ACC112 (cell line): ENCODE measurements around the gene ARID1B.

ENCODE experiments used
- H2AFZ ChIP-seq: fragments of 200-600 bp; sonication (generic); one replicate; pipeline ENCODE4 v1.6.0; 2017; ENCODE audit warnings: antibody characterized with exemption, low read length; ENCODE audit not compliant: unreplicated experiment
- H3K27ac ChIP-seq: fragments of 200-600 bp; sonication (generic); 2 replicates; pipeline ENCODE4 v1.5.1; 2014; ENCODE audit warnings: low read depth, mild to moderate bottlenecking, antibody characterized with exemption, low read length, moderate library complexity
- H3K27me3 ChIP-seq: fragments of 200-600 bp; sonication (generic); 2 replicates; pipeline ENCODE4 v1.6.1; 2014; ENCODE audit warnings: mild to moderate bottlenecking, antibody characterized with exemption, low read length, moderate library complexity, mixed read lengths; ENCODE audit not compliant: insufficient read depth
- H3K36me3 ChIP-seq: fragments of 200-600 bp; sonication (generic); 2 replicates; pipeline ENCODE4 v1.6.1; 2016; ENCODE audit warnings: mild to moderate bottlenecking, antibody characterized with exemption, low read length, moderate library complexity, mixed read lengths; ENCODE audit not compliant: insufficient read depth
- H3K4me1 ChIP-seq: fragments of 200-600 bp; sonication (generic); one replicate; pipeline ENCODE4 v1.6.1; 2016; ENCODE audit warnings: low read length, mixed read lengths; ENCODE audit not compliant: insufficient read depth, unreplicated experiment, control insufficient read depth
- H3K4me3 ChIP-seq: fragments of 200-600 bp; sonication (generic); 2 replicates; pipeline ENCODE4 v1.5.1; 2014; ENCODE audit warnings: mild to moderate bottlenecking, low read depth, low read length
- H3K79me2 ChIP-seq: fragments of 200-600 bp; sonication (generic); one replicate; pipeline ENCODE4 v1.6.0; 2016; ENCODE audit warnings: low read length; ENCODE audit not compliant: control insufficient read depth, unreplicated experiment, insufficient read depth

The ARID1B gene

GRCh38 chr6:157196391-157196790 lies 419.2 kb downstream of the ARID1B start:
- Histone ChIP-seq H3K27me3 (no peaks in the 10 kb centered on the region), H3K79me2 (no peaks in the 10 kb centered on the region), H3K4me3 (no peak overlapping the region), H2AFZ (no peak overlapping the region), H3K4me1 (no peaks in the 10 kb centered on the region), H3K27ac (no peak overlapping the region), H3K36me3 (no peaks in the 10 kb centered on the region; the same call in 1 of the 2 replicates)

GRCh38 chr6:157198425-157199279 lies 421.5 kb downstream of the ARID1B start:
- no peaks in the 10 kb centered on the region for H3K4me1 ChIP-seq
- no peak overlapping the region for H3K4me3 ChIP-seq
- H3K79me2 ChIP-seq, result no peaks in the 10 kb centered on the region
- no peak overlapping the region for H2AFZ ChIP-seq
- no peaks in the 10 kb centered on the region; the same call in 1 of the 2 replicates for H3K36me3 ChIP-seq
- no peak overlapping the region for H3K27ac ChIP-seq
- no peaks in the 10 kb centered on the region for H3K27me3 ChIP-seq

GRCh38 chr6:157200117-157200516 lies 422.9 kb downstream of the ARID1B start:
- Histone ChIP-seq H3K79me2 (no peaks in the 10 kb centered on the region), H3K4me3 (no peak overlapping the region), H3K4me1 (no peaks in the 10 kb centered on the region), H3K27ac (no peak overlapping the region), H3K36me3 (peaks cover 3% of the 10 kb centered on the region), H3K27me3 (no peaks in the 10 kb centered on the region), H2AFZ (no peak overlapping the region)

DNA sequence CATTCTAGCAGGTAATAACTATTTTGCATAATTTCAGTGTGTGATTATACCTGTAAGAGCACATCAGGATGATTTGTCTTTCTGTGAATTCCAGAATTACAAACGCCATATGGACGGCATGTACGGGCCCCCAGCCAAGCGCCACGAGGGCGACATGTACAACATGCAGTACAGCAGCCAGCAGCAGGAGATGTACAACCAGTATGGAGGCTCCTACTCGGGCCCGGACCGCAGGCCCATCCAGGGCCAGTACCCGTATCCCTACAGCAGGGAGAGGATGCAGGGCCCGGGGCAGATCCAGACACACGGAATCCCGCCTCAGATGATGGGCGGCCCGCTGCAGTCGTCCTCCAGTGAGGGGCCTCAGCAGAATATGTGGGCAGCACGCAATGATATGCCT lies 423.4 kb downstream of the ARID1B start:
- no peaks in the 10 kb centered on the region for H3K27me3 ChIP-seq
- H2AFZ ChIP-seq, result no peak overlapping the region
- H3K27ac ChIP-seq, result no peak overlapping the region
- H3K4me3 ChIP-seq, result no peak overlapping the region
- H3K4me1 ChIP-seq, result no peaks in the 10 kb centered on the region
- H3K79me2 ChIP-seq, result no peaks in the 10 kb centered on the region
- H3K36me3 ChIP-seq, result peaks cover 3% of the 10 kb centered on the region

- H3K27me3 ChIP-seq, result no peaks in the 10 kb centered on the region
- no peak overlapping the region for H2AFZ ChIP-seq
- H3K4me1 ChIP-seq, result no peaks in the 10 kb centered on the region
- H3K36me3 ChIP-seq, result peaks cover 7% of the 10 kb centered on the region
- H3K4me3 ChIP-seq, result no peak overlapping the region
- no peaks in the 10 kb centered on the region for H3K79me2 ChIP-seq
- no peak overlapping the region for H3K27ac ChIP-seq
These were observed 423.9 kb downstream of the ARID1B start for GRCh38 chr6:157201083-157201482.

DNA sequence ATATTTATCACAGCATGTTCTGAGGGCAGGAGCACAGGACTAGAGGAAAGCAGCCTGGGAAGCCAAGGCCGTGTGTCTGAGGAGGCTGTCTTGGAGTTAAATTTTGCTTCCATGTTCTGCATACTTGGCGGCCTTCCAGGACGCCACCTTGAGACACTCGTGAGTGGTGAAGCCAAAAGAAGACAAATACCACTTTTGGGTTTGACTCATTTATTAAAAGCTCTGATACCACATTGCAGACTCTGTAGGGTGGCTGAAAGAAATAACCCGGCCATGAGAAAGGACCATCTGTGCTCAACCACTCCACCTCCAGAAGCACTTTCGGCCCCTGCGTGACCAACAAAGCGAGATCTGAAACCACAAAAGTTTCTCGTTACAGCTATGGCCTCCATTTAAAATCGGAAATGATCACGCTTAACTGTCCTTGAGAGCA lies 426.1 kb downstream of the ARID1B start:
- Histone ChIP-seq H3K4me3 (no peak overlapping the region), H2AFZ (no peak overlapping the region), H3K27ac (no peak overlapping the region), H3K27me3 (no peaks in the 10 kb centered on the region), H3K36me3 (peaks cover 10% of the 10 kb centered on the region), H3K4me1 (no peaks in the 10 kb centered on the region), H3K79me2 (no peaks in the 10 kb centered on the region)

GRCh38 chr6:157203764-157204163 lies 426.6 kb downstream of the ARID1B start:
- no peak overlapping the region for H3K4me3 ChIP-seq
- peaks cover 10% of the 10 kb centered on the region for H3K36me3 ChIP-seq
- H3K4me1 ChIP-seq, result no peaks in the 10 kb centered on the region
- H2AFZ ChIP-seq, result no peak overlapping the region
- H3K27ac ChIP-seq, result no peak overlapping the region
- H3K27me3 ChIP-seq, result no peaks in the 10 kb centered on the region
- H3K79me2 ChIP-seq, result no peaks in the 10 kb centered on the region

- peaks cover 10% of the 10 kb centered on the region for H3K36me3 ChIP-seq
- H3K4me1 ChIP-seq, result no peaks in the 10 kb centered on the region
- H3K4me3 ChIP-seq, result no peak overlapping the region
- H2AFZ ChIP-seq, result no peak overlapping the region
- no peaks in the 10 kb centered on the region for H3K79me2 ChIP-seq
- no peaks in the 10 kb centered on the region for H3K27me3 ChIP-seq
- no peak overlapping the region for H3K27ac ChIP-seq
These were observed 428.5 kb downstream of the ARID1B start for GRCh38 chr6:157205473-157206358.

- H3K79me2 ChIP-seq, result no peaks in the 10 kb centered on the region
- no peaks in the 10 kb centered on the region for H3K4me1 ChIP-seq
- H3K27me3 ChIP-seq, result no peaks in the 10 kb centered on the region
- H3K4me3 ChIP-seq, result no peak overlapping the region
- H3K27ac ChIP-seq, result no peak overlapping the region
- H3K36me3 ChIP-seq, result peaks cover 10% of the 10 kb centered on the region
- no peak overlapping the region for H2AFZ ChIP-seq
These were observed 429.2 kb downstream of the ARID1B start for GRCh38 chr6:157206359-157206815.

DNA sequence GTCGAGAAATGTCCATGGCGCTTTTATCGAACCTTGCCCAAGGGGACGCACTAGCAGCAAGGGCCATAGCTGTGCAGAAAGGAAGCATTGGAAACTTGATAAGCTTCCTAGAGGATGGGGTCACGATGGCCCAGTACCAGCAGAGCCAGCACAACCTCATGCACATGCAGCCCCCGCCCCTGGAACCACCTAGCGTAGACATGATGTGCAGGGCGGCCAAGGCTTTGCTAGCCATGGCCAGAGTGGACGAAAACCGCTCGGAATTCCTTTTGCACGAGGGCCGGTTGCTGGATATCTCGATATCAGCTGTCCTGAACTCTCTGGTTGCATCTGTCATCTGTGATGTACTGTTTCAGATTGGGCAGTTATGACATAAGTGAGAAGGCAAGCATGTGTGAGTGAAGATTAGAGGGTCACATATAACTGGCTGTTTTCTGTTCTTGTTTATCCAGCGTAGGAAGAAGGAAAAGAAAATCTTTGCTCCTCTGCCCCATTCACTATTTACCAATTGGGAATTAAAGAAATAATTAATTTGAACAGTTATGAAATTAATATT lies 430.4 kb downstream of the ARID1B start:
- Histone ChIP-seq H2AFZ (no peak overlapping the region), H3K36me3 (peaks cover 10% of the 10 kb centered on the region), H3K4me1 (no peaks in the 10 kb centered on the region), H3K27me3 (no peaks in the 10 kb centered on the region), H3K79me2 (no peaks in the 10 kb centered on the region), H3K27ac (no peak overlapping the region), H3K4me3 (no peak overlapping the region)
